Activated naive CD8-positive, alpha-beta T cell (primary cell): ENCODE measurements around the gene CXCR3.
"Not testable (repeated sequence)": the region's sequence is repeated elsewhere in the genome, so short reads cannot be mapped to it uniquely, and the experiment has no call there.

ENCODE experiments used
- H3K27ac Mint-ChIP-seq: one replicate; pipeline ENCODE4 v1.8.0; 2021; ENCODE audit warnings: mixed read lengths
- H3K27me3 Mint-ChIP-seq: one replicate; pipeline ENCODE4 v1.8.0; 2021; ENCODE audit warnings: mixed read lengths
- H3K36me3 Mint-ChIP-seq: one replicate; pipeline ENCODE4 v1.8.0; 2021; ENCODE audit warnings: mixed read lengths
- H3K4me1 Mint-ChIP-seq: one replicate; pipeline ENCODE4 v1.8.0; 2021; ENCODE audit warnings: low read depth, mixed read lengths
- H3K4me3 Mint-ChIP-seq: one replicate; pipeline ENCODE4 v1.8.0; 2021; ENCODE audit warnings: mild to moderate bottlenecking, mixed read lengths
- H3K9me3 Mint-ChIP-seq: one replicate; pipeline ENCODE4 v1.8.0; 2021; ENCODE audit warnings: low read depth, mixed read lengths

The CXCR3 gene

GRCh38 chrX:71618303-71618721, at the start of gene CXCR3:
CXCR3 (minus strand) TSS chrX:71618511; CDS start chrX:71618449, 62 bp downstream.
- no peaks in the 10 kb centered on the region for H3K9me3 Mint-ChIP-seq
- peaks cover 58% of the 10 kb centered on the region for H3K4me1 Mint-ChIP-seq
- no peaks in the 10 kb centered on the region for H3K27me3 Mint-ChIP-seq
- H3K4me3 Mint-ChIP-seq = peak within 1 kb of the TSS; percentile 93
- H3K27ac Mint-ChIP-seq = peak within 1 kb of the TSS; percentile 99
- peaks cover 6% of the 10 kb centered on the region for H3K36me3 Mint-ChIP-seq

DNA sequence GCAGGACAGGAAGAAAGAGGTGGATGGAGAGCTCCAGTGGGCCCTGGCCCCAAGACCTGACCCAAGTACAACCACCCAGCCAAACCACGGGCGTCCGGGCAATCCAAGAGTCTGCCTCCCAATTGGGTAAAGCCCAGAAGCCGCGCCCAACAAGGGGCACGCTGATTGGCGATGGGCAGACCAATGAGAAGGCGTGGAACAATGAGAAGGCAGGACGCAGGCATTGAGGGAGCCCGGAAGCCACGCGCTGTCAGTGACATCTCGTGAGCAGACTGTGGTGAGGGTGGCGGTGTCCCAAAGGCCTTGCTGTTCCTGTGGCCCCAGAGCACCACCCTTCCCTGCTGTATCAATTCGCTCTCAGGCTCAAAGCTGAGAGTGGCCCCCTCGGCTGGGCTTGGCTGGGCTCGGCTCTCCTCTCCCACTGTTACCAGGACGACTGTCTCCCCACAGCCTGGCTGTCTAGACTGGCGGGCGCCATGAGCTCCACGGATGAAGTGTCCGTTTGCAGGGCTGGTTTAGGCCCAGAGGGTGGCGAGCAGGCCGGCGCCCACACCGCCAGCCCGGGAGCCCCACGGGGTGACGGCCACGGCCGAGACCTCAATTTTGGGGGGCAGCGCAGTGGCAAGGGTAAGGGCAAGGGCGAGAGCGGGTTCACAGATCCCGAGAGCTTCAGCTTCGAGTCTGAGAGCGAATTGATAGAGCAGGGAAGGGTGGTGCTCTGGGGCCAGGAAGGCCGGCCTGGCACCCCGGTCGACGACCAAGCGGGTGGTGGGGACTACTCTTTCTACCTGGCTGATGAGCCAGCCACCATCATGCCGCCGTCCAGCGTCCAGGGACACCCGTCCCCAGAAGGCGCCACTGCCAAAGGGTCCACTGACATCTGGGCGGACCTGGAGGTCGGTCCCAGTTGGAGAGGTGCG, 49.3 kb upstream of the CXCR3 start, which contains the start of gene LOC101059915:
Gene LOC101059915, plus strand, starts transcription at position 219 of the 920 bp plus-strand sequence.
- no peaks in the 10 kb centered on the region for H3K27me3 Mint-ChIP-seq
- no peaks in the 10 kb centered on the region for H3K9me3 Mint-ChIP-seq
- H3K4me3 Mint-ChIP-seq = no peak within 1 kb of the TSS
- no peaks in the 10 kb centered on the region for H3K36me3 Mint-ChIP-seq
- peaks cover 32% of the 10 kb centered on the region for H3K4me1 Mint-ChIP-seq
- no peak within 1 kb of the TSS for H3K27ac Mint-ChIP-seq

GRCh38 chrX:71666240-71667223, 48.2 kb upstream of the CXCR3 start:
- H3K4me1 Mint-ChIP-seq = peaks cover 30% of the 10 kb centered on the region
- H3K4me3 Mint-ChIP-seq = no peak overlapping the region
- no peak overlapping the region for H3K27ac Mint-ChIP-seq
- no peaks in the 10 kb centered on the region for H3K9me3 Mint-ChIP-seq
- no peaks in the 10 kb centered on the region for H3K27me3 Mint-ChIP-seq
- no peaks in the 10 kb centered on the region for H3K36me3 Mint-ChIP-seq

- H3K27me3 Mint-ChIP-seq = no peaks in the 10 kb centered on the region
- H3K4me1 Mint-ChIP-seq = peaks cover 22% of the 10 kb centered on the region
These were observed 47.4 kb upstream of the CXCR3 start for GRCh38 chrX:71665747-71666146.

DNA sequence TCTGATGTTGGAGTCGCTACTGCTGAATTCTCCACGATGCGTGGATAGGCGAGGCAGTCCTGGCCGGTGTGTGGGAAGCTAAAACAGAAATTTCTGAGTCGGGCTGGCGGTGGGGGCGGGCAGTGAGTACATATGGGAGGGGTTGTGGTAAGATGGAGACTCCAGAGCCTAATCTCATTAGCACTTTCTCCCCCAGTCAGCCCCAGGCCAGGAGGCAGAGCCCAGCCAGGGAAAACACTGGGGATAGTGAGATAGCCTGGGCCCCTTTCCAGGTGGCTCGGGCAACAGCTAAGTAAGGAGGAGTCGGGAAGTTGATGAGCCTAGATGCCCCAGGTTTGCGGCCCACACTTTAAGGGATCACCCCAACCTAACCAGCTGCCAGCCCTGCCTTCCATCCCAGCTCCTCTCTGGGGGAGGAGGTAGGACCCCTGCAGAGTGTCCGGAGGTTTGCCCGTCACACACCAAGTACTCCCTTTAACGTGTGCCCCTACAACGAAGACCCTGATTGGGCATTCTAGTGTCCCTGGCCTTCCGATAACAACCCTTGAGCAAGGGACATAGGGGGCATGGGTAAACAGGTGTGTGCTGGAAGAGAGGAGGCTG, 46.7 kb upstream of the CXCR3 start:
- Mint-ChIP-seq H3K4me1 (peaks cover 16% of the 10 kb centered on the region), H3K9me3 (no peaks in the 10 kb centered on the region)

More at GRCh38 chrX:71665747-71666146, 47.4 kb upstream of the CXCR3 start:
- Mint-ChIP-seq H3K4me3 (no peak overlapping the region), H3K27ac (no peak overlapping the region), H3K9me3 (no peaks in the 10 kb centered on the region), H3K36me3 (no peaks in the 10 kb centered on the region)

GRCh38 chrX:71664202-71664601, 45.9 kb upstream of the CXCR3 start:
- H3K9me3 Mint-ChIP-seq, H3K27me3 Mint-ChIP-seq, H3K36me3 Mint-ChIP-seq, H3K4me3 Mint-ChIP-seq, H3K27ac Mint-ChIP-seq: not testable (repeated sequence)
- H3K4me1 Mint-ChIP-seq = peaks cover 15% of the 10 kb centered on the region

More for the DNA sequence above, 46.7 kb upstream of the CXCR3 start:
- no peak overlapping the region for H3K27ac Mint-ChIP-seq
- H3K27me3 Mint-ChIP-seq = no peaks in the 10 kb centered on the region
- H3K4me3 Mint-ChIP-seq = no peak overlapping the region
- no peaks in the 10 kb centered on the region for H3K36me3 Mint-ChIP-seq

GRCh38 chrX:71663238-71663637, 44.9 kb upstream of the CXCR3 start:
- Mint-ChIP-seq H3K4me1 (peaks cover 15% of the 10 kb centered on the region), H3K27ac (peak overlapping the region; percentile 70), H3K4me3 (peak overlapping the region; percentile 52)
- H3K9me3 Mint-ChIP-seq, H3K27me3 Mint-ChIP-seq, H3K36me3 Mint-ChIP-seq: not testable (repeated sequence)

GRCh38 chrX:71662654-71663053, 44.3 kb upstream of the CXCR3 start:
- not testable (repeated sequence) for H3K36me3 Mint-ChIP-seq, H3K27me3 Mint-ChIP-seq, H3K9me3 Mint-ChIP-seq
- peak overlapping the region; percentile 70 for H3K27ac Mint-ChIP-seq
- H3K4me3 Mint-ChIP-seq = peak overlapping the region; percentile 63
- H3K4me1 Mint-ChIP-seq = peaks cover 15% of the 10 kb centered on the region

GRCh38 chrX:71661919-71662318, 43.6 kb upstream of the CXCR3 start:
- H3K4me3 Mint-ChIP-seq = no peak overlapping the region
- peaks cover 18% of the 10 kb centered on the region for H3K4me1 Mint-ChIP-seq
- no peak overlapping the region for H3K27ac Mint-ChIP-seq
- no peaks in the 10 kb centered on the region for H3K9me3 Mint-ChIP-seq
- no peaks in the 10 kb centered on the region for H3K27me3 Mint-ChIP-seq
- H3K36me3 Mint-ChIP-seq = no peaks in the 10 kb centered on the region

GRCh38 chrX:71660562-71661416, 42.5 kb upstream of the CXCR3 start:
- H3K27me3 Mint-ChIP-seq = no peaks in the 10 kb centered on the region

GRCh38 chrX:71659959-71660358, 41.6 kb upstream of the CXCR3 start:
- no peaks in the 10 kb centered on the region for H3K27me3 Mint-ChIP-seq

More at GRCh38 chrX:71660562-71661416, 42.5 kb upstream of the CXCR3 start:
- no peak overlapping the region for H3K4me3 Mint-ChIP-seq
- peaks cover 18% of the 10 kb centered on the region for H3K4me1 Mint-ChIP-seq
- H3K27ac Mint-ChIP-seq = no peak overlapping the region
- no peaks in the 10 kb centered on the region for H3K36me3 Mint-ChIP-seq
- no peaks in the 10 kb centered on the region for H3K9me3 Mint-ChIP-seq

GRCh38 chrX:71659342-71659741, 41.0 kb upstream of the CXCR3 start:
- H3K27me3 Mint-ChIP-seq = no peaks in the 10 kb centered on the region
- H3K4me3 Mint-ChIP-seq = no peak overlapping the region
- no peaks in the 10 kb centered on the region for H3K9me3 Mint-ChIP-seq
- no peak overlapping the region for H3K27ac Mint-ChIP-seq
- H3K4me1 Mint-ChIP-seq = peaks cover 18% of the 10 kb centered on the region
- no peaks in the 10 kb centered on the region for H3K36me3 Mint-ChIP-seq

More at GRCh38 chrX:71659959-71660358, 41.6 kb upstream of the CXCR3 start:
- H3K27ac Mint-ChIP-seq = no peak overlapping the region
- no peak overlapping the region for H3K4me3 Mint-ChIP-seq
- no peaks in the 10 kb centered on the region for H3K9me3 Mint-ChIP-seq
- H3K4me1 Mint-ChIP-seq = peaks cover 18% of the 10 kb centered on the region
- no peaks in the 10 kb centered on the region for H3K36me3 Mint-ChIP-seq

DNA sequence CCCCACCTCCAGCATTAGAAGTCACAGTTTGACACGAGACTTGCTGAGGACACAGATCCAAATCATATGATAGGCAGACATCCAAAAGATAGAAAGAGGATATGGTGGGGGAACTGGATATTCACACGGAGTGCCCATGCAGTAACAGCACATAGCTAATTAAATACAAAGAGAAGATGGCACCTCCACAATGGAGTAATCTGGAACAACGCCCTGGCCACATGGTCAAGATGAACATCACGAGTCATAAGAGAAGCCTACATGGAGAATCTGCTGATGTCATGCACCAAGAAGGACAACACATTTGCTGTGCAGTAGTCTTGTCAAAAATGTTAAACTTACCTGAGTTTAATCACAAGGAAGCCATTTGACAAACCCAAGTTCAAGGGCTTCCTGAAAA, 39.0 kb upstream of the CXCR3 start:
- no peaks in the 10 kb centered on the region for H3K9me3 Mint-ChIP-seq
- H3K4me3 Mint-ChIP-seq = no peak overlapping the region
- no peak overlapping the region for H3K27ac Mint-ChIP-seq

DNA sequence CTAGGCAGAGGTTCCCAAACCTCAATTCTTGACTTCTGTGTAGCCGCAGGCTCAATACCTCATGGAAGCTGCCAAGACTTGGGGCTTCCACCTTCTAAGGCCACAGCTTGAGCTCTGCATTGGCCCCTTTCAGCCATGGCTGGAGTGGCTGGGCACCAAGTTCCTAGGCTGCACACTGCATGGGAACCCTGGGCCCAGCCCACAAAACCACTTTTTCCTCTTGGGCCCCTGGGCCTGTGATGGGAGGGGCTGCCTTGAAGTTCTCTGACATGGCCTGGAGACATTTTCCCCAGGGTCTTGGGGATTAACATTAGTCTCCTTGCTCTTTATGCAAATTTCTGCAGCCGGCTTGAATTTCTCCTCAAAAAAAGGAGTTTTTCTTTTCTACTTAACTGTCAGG, 35.0 kb upstream of the CXCR3 start:
- Mint-ChIP-seq H3K9me3 (no peaks in the 10 kb centered on the region), H3K4me3 (no peak overlapping the region), H3K27me3 (no peaks in the 10 kb centered on the region), H3K27ac (no peak overlapping the region), H3K36me3 (no peaks in the 10 kb centered on the region), H3K4me1 (peaks cover 24% of the 10 kb centered on the region)

More for the DNA sequence above, 39.0 kb upstream of the CXCR3 start:
- H3K4me1 Mint-ChIP-seq = peaks cover 6% of the 10 kb centered on the region
- no peaks in the 10 kb centered on the region for H3K27me3 Mint-ChIP-seq
- no peaks in the 10 kb centered on the region for H3K36me3 Mint-ChIP-seq
